BLaER1 (cell line): ENCODE measurements around the gene TNIK.

Source experiments
- H3K27ac ChIP-seq: shearing (Covaris generic); formaldehyde crosslinking; 2 replicates; pipeline ENCODE4 v1.8.1; 2022
- H3K27me3 ChIP-seq: shearing (Covaris generic); formaldehyde crosslinking; 2 replicates; pipeline ENCODE4 v1.8.1; 2022
- H3K36me3 ChIP-seq: shearing (Covaris generic); formaldehyde crosslinking; 2 replicates; pipeline ENCODE4 v1.8.1; 2022
- H3K4me1 ChIP-seq: shearing (Covaris generic); formaldehyde crosslinking; 2 replicates; pipeline ENCODE4 v1.8.1; 2022
- H3K4me2 ChIP-seq: shearing (Covaris generic); formaldehyde crosslinking; 2 replicates; pipeline ENCODE4 v1.8.1; 2022
- H3K4me3 ChIP-seq: shearing (Covaris generic); formaldehyde crosslinking; 2 replicates; pipeline ENCODE4 v1.8.1; 2022
- H3K9ac ChIP-seq: shearing (Covaris generic); formaldehyde crosslinking; 2 replicates; pipeline ENCODE4 v1.8.1; 2022
- H3K9me3 ChIP-seq: shearing (Covaris generic); formaldehyde crosslinking; 2 replicates; pipeline ENCODE4 v1.8.1; 2022
- H4K20me1 ChIP-seq: shearing (Covaris generic); formaldehyde crosslinking; 2 replicates; pipeline ENCODE4 v1.8.1; 2022
- Cebpa-rat ChIP-seq: shearing (Covaris generic); IDR thresholded peaks from 2 replicates; pipeline ENCODE4 v1.8.1; 2022

TNIK gene

DNA sequence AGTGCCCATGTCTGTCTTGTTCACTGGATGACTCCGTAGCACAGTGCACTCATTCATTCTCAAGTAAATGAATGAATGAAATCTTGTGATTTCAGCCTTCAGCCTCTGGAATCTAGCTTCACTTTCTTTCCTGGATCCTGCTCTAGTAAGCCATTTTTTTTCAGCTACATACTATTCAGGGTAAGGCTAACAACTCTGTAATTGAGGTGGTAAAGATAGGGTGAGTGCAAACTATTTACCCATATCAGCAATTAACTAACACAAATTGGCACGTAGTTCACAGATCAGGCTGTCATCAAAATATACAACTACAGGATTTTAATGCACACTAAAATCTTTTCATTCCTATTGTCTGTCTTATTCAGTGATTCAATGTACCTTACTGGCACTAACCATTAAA is 238.6 kb downstream of the TNIK start:
- Histone ChIP-seq H3K4me1 (peaks cover 21% of the 10 kb centered on the region), H3K4me2 (no peak overlapping the region), H3K36me3 (no peaks in the 10 kb centered on the region), H4K20me1 (no peaks in the 10 kb centered on the region), H3K9me3 (peaks cover 6% of the 10 kb centered on the region), H3K27me3 (no peaks in the 10 kb centered on the region), H3K9ac (no peak overlapping the region), H3K27ac (no peak overlapping the region), H3K4me3 (no peak overlapping the region)
- TF ChIP-seq Cebpa-rat: no peak

- Histone ChIP-seq H3K9ac (no peak overlapping the region), H3K27me3 (no peaks in the 10 kb centered on the region), H3K4me2 (no peak overlapping the region), H3K4me3 (no peak overlapping the region), H3K9me3 (peaks cover 4% of the 10 kb centered on the region), H3K27ac (no peak overlapping the region), H3K4me1 (peaks cover 21% of the 10 kb centered on the region), H4K20me1 (no peaks in the 10 kb centered on the region), H3K36me3 (no peaks in the 10 kb centered on the region)
- TF ChIP-seq Cebpa-rat: no peak
Observed at GRCh38 chr3:171221104-171221503, 239.1 kb downstream of the TNIK start.

- no peaks in the 10 kb centered on the region for H4K20me1 ChIP-seq
- no peak overlapping the region for H3K27ac ChIP-seq
- no peaks in the 10 kb centered on the region for H3K27me3 ChIP-seq
- H3K4me3 ChIP-seq: no peak overlapping the region
- H3K4me2 ChIP-seq: no peak overlapping the region
- peaks cover 9% of the 10 kb centered on the region for H3K4me1 ChIP-seq
- no peak for TF ChIP-seq Cebpa-rat
- H3K36me3 ChIP-seq: no peaks in the 10 kb centered on the region
- no peaks in the 10 kb centered on the region for H3K9me3 ChIP-seq
- no peak overlapping the region for H3K9ac ChIP-seq
Observed at GRCh38 chr3:171219258-171219657, 240.9 kb downstream of the TNIK start.

GRCh38 chr3:171218069-171218468 is 242.1 kb downstream of the TNIK start:
- H3K27ac ChIP-seq: no peak overlapping the region
- H3K4me1 ChIP-seq: peaks cover 11% of the 10 kb centered on the region
- no peak for TF ChIP-seq Cebpa-rat
- H3K27me3 ChIP-seq: no peaks in the 10 kb centered on the region
- H3K36me3 ChIP-seq: no peaks in the 10 kb centered on the region
- no peaks in the 10 kb centered on the region for H3K9me3 ChIP-seq
- H4K20me1 ChIP-seq: no peaks in the 10 kb centered on the region
- H3K9ac ChIP-seq: no peak overlapping the region
- no peak overlapping the region for H3K4me3 ChIP-seq
- H3K4me2 ChIP-seq: no peak overlapping the region

- Histone ChIP-seq H4K20me1 (no peaks in the 10 kb centered on the region), H3K9ac (no peak overlapping the region), H3K27ac (no peak overlapping the region), H3K4me1 (peaks cover 11% of the 10 kb centered on the region), H3K27me3 (no peaks in the 10 kb centered on the region), H3K4me3 (no peak overlapping the region), H3K9me3 (no peaks in the 10 kb centered on the region), H3K4me2 (peak overlapping the region; percentile 15; the same call in 1 of the 2 replicates), H3K36me3 (no peaks in the 10 kb centered on the region)
- TF ChIP-seq Cebpa-rat: peak; percentile 31; the same call in 1 of the 2 replicates
Observed at GRCh38 chr3:171213907-171214306, 246.3 kb downstream of the TNIK start.

GRCh38 chr3:171213178-171213577 is 247.0 kb downstream of the TNIK start:
- Histone ChIP-seq H3K9me3 (no peaks in the 10 kb centered on the region), H3K4me2 (no peak overlapping the region), H3K4me3 (no peak overlapping the region), H3K36me3 (no peaks in the 10 kb centered on the region), H4K20me1 (no peaks in the 10 kb centered on the region), H3K9ac (no peak overlapping the region), H3K4me1 (peaks cover 11% of the 10 kb centered on the region), H3K27me3 (no peaks in the 10 kb centered on the region), H3K27ac (no peak overlapping the region)
- no peak for TF ChIP-seq Cebpa-rat

- no peak for TF ChIP-seq Cebpa-rat
- H3K4me2 ChIP-seq: no peak overlapping the region
- H3K9me3 ChIP-seq: no peaks in the 10 kb centered on the region
- H4K20me1 ChIP-seq: no peaks in the 10 kb centered on the region
- H3K9ac ChIP-seq: no peak overlapping the region
- no peak overlapping the region for H3K4me3 ChIP-seq
- H3K4me1 ChIP-seq: peaks cover 11% of the 10 kb centered on the region
- H3K27ac ChIP-seq: no peak overlapping the region
- H3K36me3 ChIP-seq: no peaks in the 10 kb centered on the region
- no peaks in the 10 kb centered on the region for H3K27me3 ChIP-seq
Observed at GRCh38 chr3:171212648-171213047, 247.6 kb downstream of the TNIK start.

- Histone ChIP-seq H3K9ac (no peak overlapping the region), H4K20me1 (no peaks in the 10 kb centered on the region), H3K36me3 (no peaks in the 10 kb centered on the region), H3K9me3 (no peaks in the 10 kb centered on the region), H3K4me2 (no peak overlapping the region), H3K4me1 (no peaks in the 10 kb centered on the region), H3K27ac (no peak overlapping the region), H3K27me3 (no peaks in the 10 kb centered on the region), H3K4me3 (no peak overlapping the region)
- no peak for TF ChIP-seq Cebpa-rat
Observed at GRCh38 chr3:171206283-171206682, 253.9 kb downstream of the TNIK start.

GRCh38 chr3:171204942-171205341 is 255.3 kb downstream of the TNIK start:
- no peak for TF ChIP-seq Cebpa-rat
- Histone ChIP-seq H3K27ac (no peak overlapping the region), H3K9ac (no peak overlapping the region), H3K27me3 (no peaks in the 10 kb centered on the region), H3K4me3 (no peak overlapping the region), H3K9me3 (no peaks in the 10 kb centered on the region), H3K36me3 (no peaks in the 10 kb centered on the region), H3K4me2 (no peak overlapping the region), H3K4me1 (no peaks in the 10 kb centered on the region), H4K20me1 (no peaks in the 10 kb centered on the region)

- no peak for TF ChIP-seq Cebpa-rat
- Histone ChIP-seq H3K4me3 (no peak overlapping the region), H3K36me3 (no peaks in the 10 kb centered on the region), H3K27ac (no peak overlapping the region), H3K27me3 (no peaks in the 10 kb centered on the region), H4K20me1 (no peaks in the 10 kb centered on the region), H3K4me2 (no peak overlapping the region), H3K9me3 (no peaks in the 10 kb centered on the region), H3K9ac (no peak overlapping the region), H3K4me1 (no peaks in the 10 kb centered on the region)
Observed at GRCh38 chr3:171201825-171202224, 258.4 kb downstream of the TNIK start.

DNA sequence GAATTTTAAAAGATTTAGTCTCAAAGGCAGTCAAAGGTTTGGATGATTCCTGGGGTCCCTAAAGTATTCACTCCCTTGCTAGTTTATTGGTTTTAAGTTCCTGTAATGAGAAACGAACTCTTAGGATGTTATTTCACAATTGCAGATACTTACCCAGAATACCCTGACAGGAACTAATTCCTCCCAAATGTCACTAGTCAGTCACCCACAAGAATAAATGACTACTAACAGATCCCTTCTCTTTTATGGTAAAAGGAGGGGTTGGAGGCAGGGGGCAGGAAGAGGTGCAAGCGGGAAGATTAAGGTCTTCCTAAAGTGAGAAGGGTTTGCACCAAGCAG is 259.5 kb downstream of the TNIK start:
- H3K9ac ChIP-seq: no peak overlapping the region

More for the DNA sequence above, 259.5 kb downstream of the TNIK start:
- no peak for TF ChIP-seq Cebpa-rat
- H4K20me1 ChIP-seq: no peaks in the 10 kb centered on the region
- no peak overlapping the region for H3K4me3 ChIP-seq
- H3K36me3 ChIP-seq: no peaks in the 10 kb centered on the region
- no peaks in the 10 kb centered on the region for H3K9me3 ChIP-seq
- no peak overlapping the region for H3K27ac ChIP-seq
- H3K27me3 ChIP-seq: no peaks in the 10 kb centered on the region
- no peaks in the 10 kb centered on the region for H3K4me1 ChIP-seq
- no peak overlapping the region for H3K4me2 ChIP-seq
